Astrocyte (in vitro differentiated cells and primary cell): Measurements from ENCODE around the gene CD28. TPM values are rescaled to one million over a fixed set of nuclear protein-coding genes. Genes with fewer than 3 reads are reported as not detected.

ENCODE experiments used
- DNase-seq: peaks from one replicate; pipeline ENCODE4 v3.0.0-alpha.2; 2010; ENCODE audit warnings: low read depth
- FAIRE-seq: peaks from 2 replicates; lab custom pipeline; 2011; peaks lifted over from hg19 to GRCh38; lab: Jason Lieb, UNC
- H2AFZ ChIP-seq: 2 replicates; pipeline ENCODE4 v1.6.0; 2012; ENCODE audit warnings: low read depth, low read length, inconsistent platforms
- H3K27ac ChIP-seq: 2 replicates; pipeline ENCODE4 v1.5.1; 2011; ENCODE audit warnings: low read depth, low read length, inconsistent platforms
- H3K27me3 ChIP-seq: 2 replicates; pipeline ENCODE4 v1.6.0; 2011; ENCODE audit warnings: low read length, inconsistent platforms; ENCODE audit not compliant: insufficient read depth
- H3K36me3 ChIP-seq: 2 replicates; pipeline ENCODE4 v1.5.1; 2011; ENCODE audit warnings: low read length, inconsistent platforms; ENCODE audit not compliant: insufficient read depth
- H3K4me1 ChIP-seq: 2 replicates; pipeline ENCODE4 v1.5.1; 2011; ENCODE audit warnings: low read length, inconsistent platforms; ENCODE audit not compliant: insufficient read depth
- H3K4me2 ChIP-seq: 2 replicates; pipeline ENCODE4 v1.6.0; 2012; ENCODE audit warnings: low read length, inconsistent platforms
- H3K4me3 ChIP-seq: 2 replicates; pipeline ENCODE4 v1.5.1; 2011; ENCODE audit warnings: low read depth, mild to moderate bottlenecking, low read length, inconsistent platforms; ENCODE audit not compliant: insufficient read depth
- H3K79me2 ChIP-seq: 2 replicates; pipeline ENCODE4 v1.6.0; 2012; ENCODE audit warnings: mild to moderate bottlenecking, low read length, inconsistent platforms; ENCODE audit not compliant: insufficient read depth
- H3K9ac ChIP-seq: 2 replicates; pipeline ENCODE4 v1.6.0; 2012; ENCODE audit warnings: mild to moderate bottlenecking, low read length, inconsistent platforms
- H3K9me3 ChIP-seq: 2 replicates; pipeline ENCODE4 v1.5.1; 2012; ENCODE audit warnings: low read depth, mild to moderate bottlenecking, low read length, inconsistent platforms; ENCODE audit not compliant: insufficient read depth
- H4K20me1 ChIP-seq: 2 replicates; pipeline ENCODE4 v1.6.0; 2012; ENCODE audit warnings: low read length, inconsistent platforms; ENCODE audit not compliant: insufficient read depth
- H3K27ac Mint-ChIP-seq: one replicate; pipeline ENCODE4 v1.8.0; 2021; ENCODE audit warnings: mild to moderate bottlenecking, mixed read lengths; ENCODE audit not compliant: unreplicated experiment
- H3K27me3 Mint-ChIP-seq: one replicate; pipeline ENCODE4 v1.8.0; 2021; ENCODE audit warnings: low read depth, mixed read lengths; ENCODE audit not compliant: unreplicated experiment
- H3K36me3 Mint-ChIP-seq: one replicate; pipeline ENCODE4 v1.8.0; 2021; ENCODE audit warnings: low read depth, mixed read lengths; ENCODE audit not compliant: unreplicated experiment
- H3K4me1 Mint-ChIP-seq: one replicate; pipeline ENCODE4 v1.8.0; 2021; ENCODE audit warnings: low read depth, mixed read lengths; ENCODE audit not compliant: unreplicated experiment
- H3K4me3 Mint-ChIP-seq: one replicate; pipeline ENCODE4 v1.8.0; 2021; ENCODE audit warnings: mild to moderate bottlenecking, moderate library complexity, mixed read lengths; ENCODE audit not compliant: unreplicated experiment
- H3K9me3 Mint-ChIP-seq: one replicate; pipeline ENCODE4 v1.8.0; 2021; ENCODE audit warnings: mild to moderate bottlenecking, mixed read lengths; ENCODE audit not compliant: unreplicated experiment
- EZH2 ChIP-seq: IDR thresholded peaks from 2 replicates; pipeline ENCODE4 v1.6.1; 2012; ENCODE audit warnings: mild to moderate bottlenecking, low read length, inconsistent platforms; ENCODE audit not compliant: insufficient read depth
- total RNA-seq: library from RNA; stranded (reverse); gene quantifications from 2 replicates; pipeline ENCODE4 v1.2.1, GENCODE V29; 2021
- TF ChIP-seq, protein P1 (sequence below): IDR thresholded peaks from 2 replicates; pipeline ENCODE4 v1.5.1; 2011; ENCODE audit warnings: low read depth, mild to moderate bottlenecking, inconsistent platforms, low read length, moderate library complexity; ENCODE audit not compliant: insufficient read depth

The CD28 gene
- total RNA-seq, 1 donor from 2014 or later, result not detected

DNA sequence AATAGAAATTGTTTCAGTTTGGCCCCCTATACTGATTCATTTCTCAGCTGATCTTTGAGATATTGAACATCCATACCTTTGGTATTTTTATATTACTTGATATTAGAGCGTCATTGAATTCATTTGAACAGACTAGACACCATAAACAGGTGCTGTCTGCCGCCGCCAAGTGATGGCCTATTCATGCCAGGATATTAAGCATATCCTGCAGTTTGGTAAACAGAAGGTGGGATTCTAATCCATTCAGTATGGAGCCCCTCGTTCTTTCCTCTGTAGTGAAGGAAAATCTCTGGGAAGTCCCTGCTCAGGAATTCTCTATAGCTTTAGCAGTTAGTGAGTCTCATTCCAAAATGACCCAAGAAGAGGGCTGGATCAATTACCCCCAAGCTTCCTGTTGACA, 23.0 kb upstream of the CD28 start:
- Histone ChIP-seq H4K20me1 (no peaks in the 10 kb centered on the region), H3K27me3 (no peaks in the 10 kb centered on the region), H3K27ac (peak overlapping the region; percentile 96), H3K36me3 (no peaks in the 10 kb centered on the region), H2AFZ (no peak overlapping the region), H3K4me2 (peak overlapping the region; percentile 60), H3K9ac (peak overlapping the region; percentile 82), H3K4me3 (no peak overlapping the region), H3K79me2 (no peaks in the 10 kb centered on the region), H3K4me1 (peaks cover 54% of the 10 kb centered on the region), H3K9me3 (no peaks in the 10 kb centered on the region)
- DNase-seq, result no peak
- Mint-ChIP-seq H3K4me3 (no peak overlapping the region), H3K27me3 (no peaks in the 10 kb centered on the region), H3K27ac (peak overlapping the region; percentile 96), H3K4me1 (peaks cover 47% of the 10 kb centered on the region), H3K36me3 (no peaks in the 10 kb centered on the region), H3K9me3 (no peaks in the 10 kb centered on the region)
- no peak for FAIRE-seq
- TF ChIP-seq EZH2, result no peak
- TF ChIP-seq, protein P1, sequence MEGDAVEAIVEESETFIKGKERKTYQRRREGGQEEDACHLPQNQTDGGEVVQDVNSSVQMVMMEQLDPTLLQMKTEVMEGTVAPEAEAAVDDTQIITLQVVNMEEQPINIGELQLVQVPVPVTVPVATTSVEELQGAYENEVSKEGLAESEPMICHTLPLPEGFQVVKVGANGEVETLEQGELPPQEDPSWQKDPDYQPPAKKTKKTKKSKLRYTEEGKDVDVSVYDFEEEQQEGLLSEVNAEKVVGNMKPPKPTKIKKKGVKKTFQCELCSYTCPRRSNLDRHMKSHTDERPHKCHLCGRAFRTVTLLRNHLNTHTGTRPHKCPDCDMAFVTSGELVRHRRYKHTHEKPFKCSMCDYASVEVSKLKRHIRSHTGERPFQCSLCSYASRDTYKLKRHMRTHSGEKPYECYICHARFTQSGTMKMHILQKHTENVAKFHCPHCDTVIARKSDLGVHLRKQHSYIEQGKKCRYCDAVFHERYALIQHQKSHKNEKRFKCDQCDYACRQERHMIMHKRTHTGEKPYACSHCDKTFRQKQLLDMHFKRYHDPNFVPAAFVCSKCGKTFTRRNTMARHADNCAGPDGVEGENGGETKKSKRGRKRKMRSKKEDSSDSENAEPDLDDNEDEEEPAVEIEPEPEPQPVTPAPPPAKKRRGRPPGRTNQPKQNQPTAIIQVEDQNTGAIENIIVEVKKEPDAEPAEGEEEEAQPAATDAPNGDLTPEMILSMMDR, result no peak

DNA sequence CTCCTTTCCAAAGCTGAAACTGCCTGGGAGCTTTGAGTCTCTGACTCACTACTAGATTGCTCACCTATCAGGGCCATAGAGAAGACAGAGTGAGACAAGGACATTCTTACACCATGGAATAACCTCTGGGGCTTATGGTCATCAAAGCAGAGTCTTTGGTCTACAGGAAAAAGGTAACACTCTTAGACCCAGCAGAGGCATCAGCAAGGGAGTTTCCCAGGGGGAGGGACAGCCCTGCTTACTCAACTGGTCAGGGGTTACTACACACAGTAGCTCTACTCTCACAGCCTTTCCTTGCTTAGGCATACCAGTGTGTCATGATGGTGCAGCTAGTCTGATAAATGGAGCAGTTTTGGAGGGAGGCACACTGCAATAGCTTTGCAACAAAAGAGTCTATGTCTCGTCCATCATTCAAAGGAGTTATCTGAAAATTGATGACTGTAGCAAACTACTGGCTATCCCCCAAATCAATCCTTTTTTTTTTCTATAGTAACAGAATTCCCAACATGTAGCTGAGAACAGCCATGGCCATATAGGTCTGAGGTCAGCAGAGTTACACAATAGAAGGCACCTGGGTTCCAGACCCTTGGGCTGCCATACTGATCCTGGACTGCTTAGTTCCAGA, 22.4 kb upstream of the CD28 start:
- Histone ChIP-seq H3K9ac (peak overlapping the region; percentile 82), H3K27ac (peak overlapping the region; percentile 96), H3K4me3 (no peak overlapping the region), H4K20me1 (no peaks in the 10 kb centered on the region), H3K36me3 (no peaks in the 10 kb centered on the region), H3K4me1 (peaks cover 58% of the 10 kb centered on the region), H2AFZ (no peak overlapping the region), H3K9me3 (no peaks in the 10 kb centered on the region), H3K4me2 (peak overlapping the region; percentile 60), H3K79me2 (no peaks in the 10 kb centered on the region), H3K27me3 (no peaks in the 10 kb centered on the region)
- Mint-ChIP-seq H3K9me3 (no peaks in the 10 kb centered on the region), H3K4me3 (no peak overlapping the region), H3K27ac (peak overlapping the region; percentile 96), H3K4me1 (peaks cover 49% of the 10 kb centered on the region), H3K36me3 (no peaks in the 10 kb centered on the region), H3K27me3 (no peaks in the 10 kb centered on the region)
- FAIRE-seq, result peak; percentile 39
- TF ChIP-seq, protein P1, result no peak
- TF ChIP-seq EZH2, result no peak
- DNase-seq, result peak; percentile 97

DNA sequence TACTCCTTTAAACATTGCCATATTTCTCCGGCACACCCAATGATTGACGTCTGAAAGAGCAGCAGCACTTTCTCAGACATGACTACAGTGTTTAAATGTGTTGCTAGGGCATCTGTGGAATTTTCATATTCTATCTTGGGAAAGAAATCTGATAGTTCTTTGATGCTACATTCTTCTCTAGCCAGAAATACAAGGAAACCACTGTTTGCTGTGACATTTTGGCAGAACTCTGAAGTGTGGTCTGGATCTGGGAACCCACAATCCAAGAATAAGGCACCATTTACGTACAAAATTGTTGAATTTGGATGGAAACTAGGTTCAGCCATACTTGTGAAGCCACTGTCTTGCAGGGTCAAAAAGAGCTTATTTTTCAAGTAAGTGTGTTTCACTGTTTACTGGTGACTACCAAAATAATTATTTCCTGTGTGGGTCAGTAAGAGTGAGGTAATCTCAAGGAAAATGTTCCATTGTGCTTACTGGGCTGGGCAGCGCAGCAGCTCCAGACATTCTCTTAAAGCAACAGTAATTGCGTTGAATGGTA, 21.3 kb upstream of the CD28 start:
- H3K9me3 ChIP-seq, result no peaks in the 10 kb centered on the region
- no peak for TF ChIP-seq EZH2
- TF ChIP-seq, protein P1, result no peak
- H3K27me3 ChIP-seq, result no peaks in the 10 kb centered on the region
- H3K36me3 ChIP-seq, result no peaks in the 10 kb centered on the region
- Mint-ChIP-seq H3K36me3 (peaks cover 2% of the 10 kb centered on the region), H3K9me3 (no peaks in the 10 kb centered on the region), H3K4me3 (peak overlapping the region; percentile 68), H3K27me3 (peaks cover 2% of the 10 kb centered on the region), H3K4me1 (peaks cover 51% of the 10 kb centered on the region), H3K27ac (peak overlapping the region; percentile 98)
- no peaks in the 10 kb centered on the region for H4K20me1 ChIP-seq
- no peak overlapping the region for H3K4me3 ChIP-seq
- H3K9ac ChIP-seq, result peak overlapping the region; percentile 82
- peak overlapping the region; percentile 96 for H3K27ac ChIP-seq
- DNase-seq (peak; percentile 100), FAIRE-seq (peak; percentile 43)
- peak overlapping the region; percentile 60 for H3K4me2 ChIP-seq
- peak overlapping the region; percentile 2 for H2AFZ ChIP-seq
- H3K4me1 ChIP-seq, result peaks cover 58% of the 10 kb centered on the region
- no peaks in the 10 kb centered on the region for H3K79me2 ChIP-seq
